B cell (primary cell): ENCODE measurements around the gene DBF4B. TPM values are rescaled to one million over a fixed set of nuclear protein-coding genes. Genes with fewer than 3 reads are reported as not detected.
A peak's percentile ranks its signal among the peaks of the same experiment; 100 is the strongest.

Source experiments
- ATAC-seq: fragments of 200-7000 bp; cut with Tn5 transposase; one replicate; pipeline ENCODE4 v1.10.0; 2021; ENCODE audit warnings: low read depth, mild to moderate bottlenecking, moderate number of reproducible peaks, moderate library complexity
- CTCF ChIA-PET: fragments of 350-600 bp; sonication (Branson Sonifier 250); formaldehyde crosslinking; loops from one replicate; lab custom pipeline; 2021; ENCODE audit warnings: antibody characterized with exemption, inconsistent platforms; lab: Charles Lee
- POLR2A ChIA-PET: fragments of 350-600 bp; sonication (Branson Sonifier 250); formaldehyde crosslinking; loops from one replicate; lab custom pipeline; 2021; ENCODE audit warnings: antibody characterized with exemption; lab: Charles Lee
- DNase-seq: peaks from one replicate; pipeline ENCODE4 v3.0.0; 2013
- H2AFZ ChIP-seq: 2 replicates; pipeline ENCODE4 v1.6.1; 2012; ENCODE audit warnings: mild to moderate bottlenecking, low read depth, low read length; ENCODE audit not compliant: insufficient read depth, poor library complexity, severe bottlenecking
- H3K27ac ChIP-seq, 2 donors: 1 replicate in 1 of 2; 2 replicates in 1 of 2; pipeline ENCODE4 v1.5.1; 2012 to 2013; ENCODE audit warnings: low read length in 2 of 2, mild to moderate bottlenecking in 2 of 2, moderate library complexity in 1 of 2
- H3K27me3 ChIP-seq, 4 experiments: fragments of 200-600 bp in 1 of 4; sonication (generic) in 1 of 4; replicated peaks in 1 of 4; 1 replicate in 2 of 4; 2 replicates in 2 of 4; pipeline versions ENCODE4 v1.6.1 to v1.7.0; 2013 to 2016; ENCODE audit warnings: low read length in 3 of 4, mild to moderate bottlenecking in 2 of 4, mixed read lengths in 1 of 4, moderate library complexity in 1 of 4; ENCODE audit not compliant: insufficient read depth in 4 of 4, control insufficient read depth in 3 of 4; ENCODE audit errors: control extremely low read depth in 1 of 4
- H3K36me3 ChIP-seq, 2 experiments: replicated peaks in 1 of 2; 1 replicate in 1 of 2; 2 replicates in 1 of 2; pipeline versions ENCODE4 v1.6.1 to v1.7.1; 2013; ENCODE audit warnings: low read length in 1 of 2; ENCODE audit not compliant: insufficient read depth in 2 of 2, control insufficient read depth in 1 of 2; ENCODE audit errors: control extremely low read depth in 1 of 2, extremely low read depth in 1 of 2
- H3K4me1 ChIP-seq, 2 donors: fragments of 200-600 bp in 1 of 2; sonication (generic) in 1 of 2; 1 replicate in 1 of 2; 2 replicates in 1 of 2; pipeline versions ENCODE4 v1.5.1 to v1.6.1; 2013 to 2017; ENCODE audit warnings: low read length in 2 of 2; ENCODE audit not compliant: control insufficient read depth in 2 of 2, insufficient read depth in 2 of 2
- H3K4me2 ChIP-seq: replicated peaks from 2 replicates; pipeline ENCODE3; 2012; ENCODE audit warnings: mild to moderate bottlenecking, low read depth, low read length; ENCODE audit not compliant: poor library complexity, severe bottlenecking
- H3K4me3 ChIP-seq, 5 experiments: fragments of 200-600 bp in 1 of 5; sonication (generic) in 1 of 5; 1 replicate in 3 of 5; 2 replicates in 2 of 5; pipeline versions ENCODE4 v1.5.1 to v1.7.0; 2011 to 2016; ENCODE audit warnings: low read length in 4 of 5, mild to moderate bottlenecking in 4 of 5, low read depth in 2 of 5, control low read depth in 1 of 5, moderate library complexity in 1 of 5; ENCODE audit not compliant: insufficient read depth in 1 of 5; ENCODE audit errors: control extremely low read depth in 1 of 5, extremely low read depth in 1 of 5
- H3K79me2 ChIP-seq: fragments of 200-600 bp; sonication (generic); one replicate; pipeline ENCODE4 v1.6.0; 2016; ENCODE audit warnings: low read length; ENCODE audit not compliant: control insufficient read depth, insufficient read depth
- H3K9ac ChIP-seq: fragments of 200-600 bp; sonication (generic); 2 replicates; pipeline ENCODE4 v1.6.1; 2017; ENCODE audit warnings: mild to moderate bottlenecking, low read length, moderate library complexity
- H3K9me3 ChIP-seq, 3 donors: one replicate each; pipeline versions ENCODE4 v1.6.1 to v1.7.1; 2013; ENCODE audit warnings: low read length in 2 of 3; ENCODE audit not compliant: control insufficient read depth in 2 of 3, insufficient read depth in 1 of 3; ENCODE audit errors: control extremely low read depth in 1 of 3
- H4K20me1 ChIP-seq: 2 replicates; pipeline ENCODE4 v1.6.0; 2012; ENCODE audit warnings: mild to moderate bottlenecking, low read length; ENCODE audit not compliant: insufficient read depth, control insufficient read depth, poor library complexity, severe bottlenecking
- H3K27ac Mint-ChIP-seq: one replicate; pipeline ENCODE4 v1.8.0; 2021; ENCODE audit warnings: mixed read lengths
- H3K27me3 Mint-ChIP-seq: one replicate; pipeline ENCODE4 v1.8.0; 2021; ENCODE audit warnings: mixed read lengths
- H3K4me1 Mint-ChIP-seq: one replicate; pipeline ENCODE4 v1.8.0; 2021; ENCODE audit warnings: mixed read lengths
- H3K4me3 Mint-ChIP-seq: one replicate; pipeline ENCODE4 v1.8.0; 2021; ENCODE audit warnings: mixed read lengths
- H3K9me3 Mint-ChIP-seq: one replicate; pipeline ENCODE4 v1.8.0; 2022; ENCODE audit warnings: mixed read lengths; ENCODE audit not compliant: insufficient read depth
- EZH2 ChIP-seq: IDR thresholded peaks from 2 replicates; pipeline ENCODE4 v1.6.1; 2012; ENCODE audit warnings: borderline replicate concordance, low read depth, mild to moderate bottlenecking, moderate library complexity, low read length; ENCODE audit not compliant: insufficient read depth, poor library complexity, severe bottlenecking
- WGBS: methylation state at CpG from one replicate; pipeline ENCODE4 v1.1.5; 2013; ENCODE audit warnings: missing lambda C conversion rate; ENCODE audit not compliant: insufficient coverage; 5-methylcytosine and 5-hydroxymethylcytosine counted together
- intact Hi-C: fragments of 100-400 bp; cut with micrococcal nuclease; formaldehyde crosslinking; loops from one replicate; pipeline ENCODE4 v1.10.0; 2022
- polyA plus RNA-seq: library from polyadenylated mRNA; depleted of rRNA; stranded (reverse); fragments of >200 nt; gene quantifications from 2 replicates; pipeline ENCODE4 v1.2.3, GENCODE V29; 2012
- total RNA-seq, 2 donors: library from RNA; stranded (reverse); fragments of 120-200 nt in 1 of 2; gene quantifications; 1 replicate in 1 of 2; 2 replicates in 1 of 2; pipeline versions ENCODE4 v1.2.3 to v1.2.4, GENCODE V29; 2013 to 2022
- TF ChIP-seq, protein P1 (sequence below): fragments of 200-600 bp; IDR thresholded peaks from one replicate; pipeline ENCODE4 v1.8.0; 2022; ENCODE audit warnings: antibody characterized with exemption, mild to moderate bottlenecking

Gene DBF4B
- total and polyA plus RNA-seq, 2 donors (not counting 1 experiment from before 2014, with no cell fraction given), result 10.9 to 15.9 TPM

DNA sequence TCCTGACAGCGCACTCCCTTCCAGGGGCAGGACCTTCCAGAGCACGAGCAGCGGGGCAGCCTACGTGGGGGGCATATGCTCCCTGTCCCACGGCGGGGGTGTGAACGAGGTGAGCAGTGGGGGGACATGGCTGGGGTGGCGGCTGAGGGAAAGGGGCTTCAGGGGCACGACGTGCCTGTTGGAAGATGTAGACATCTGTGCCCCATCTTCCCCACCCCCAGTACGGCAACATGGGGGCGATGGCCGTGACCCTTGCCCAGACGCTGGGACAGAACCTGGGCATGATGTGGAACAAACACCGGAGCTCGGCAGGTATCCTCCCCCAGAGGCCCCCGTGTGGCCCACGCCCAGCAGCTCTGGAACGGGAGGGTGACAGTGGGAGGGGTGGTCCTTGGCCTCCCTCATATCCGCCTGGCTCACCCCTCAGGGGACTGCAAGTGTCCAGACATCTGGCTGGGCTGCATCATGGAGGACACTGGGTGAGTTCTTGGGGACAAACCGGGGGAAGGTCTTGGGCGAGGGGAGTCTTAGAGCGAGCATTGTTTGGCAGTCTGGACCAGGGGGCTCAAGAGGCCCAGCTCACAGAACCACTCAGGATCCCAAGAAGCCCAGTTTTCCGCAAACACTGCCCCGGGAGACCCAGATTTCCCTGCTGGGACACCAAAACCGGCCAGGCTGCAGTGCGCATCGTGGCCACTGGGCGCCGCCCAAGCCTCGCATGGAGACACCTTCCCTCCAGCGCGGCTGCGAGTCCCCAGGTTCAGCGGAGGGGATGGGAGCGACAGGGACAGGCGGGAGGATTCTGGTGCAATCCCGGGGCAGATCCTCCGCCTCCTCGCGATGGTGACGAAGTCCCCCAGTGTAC, 66.0 kb downstream of the DBF4B start:
- Mint-ChIP-seq H3K9me3 (no peaks in the 10 kb centered on the region), H3K27me3 (peaks cover 11% of the 10 kb centered on the region), H3K4me3 (peak overlapping the region; percentile 92), H3K27ac (peak overlapping the region; percentile 71), H3K4me1 (peaks cover 20% of the 10 kb centered on the region)
- peak overlapping the region; percentile 91 for H2AFZ ChIP-seq
- POLR2A ChIA-PET, result interaction anchor here (0.6 kb wide), 1 partner anchor 249 kb away, joined by 5 read pairs; no protein-coding TSS in a partner anchor
- H3K4me2 ChIP-seq, result peak overlapping the region; percentile 100
- CTCF ChIA-PET, result interaction anchor here (0.8 to 11.1 kb wide), 6 partner anchors 28 to 325 kb away, joined by 3 to 208 read pairs (median 5); no protein-coding TSS in a partner anchor
- 32% methylated on average over 29 of the region's 42 CpGs for WGBS
- ATAC-seq (peak; percentile 28), DNase-seq (peak; percentile 88)
- H3K27me3 ChIP-seq, result peaks cover 0 to 32% (median 1%) of the 10 kb centered on the region in 4 experiments
- no peaks in the 10 kb centered on the region for H3K79me2 ChIP-seq
- H3K4me1 ChIP-seq, result peaks cover 15 to 24% of the 10 kb centered on the region in 2 donors
- H3K9me3 ChIP-seq, result peaks cover 0 to 4% (median 0%) of the 10 kb centered on the region in 3 donors
- intact Hi-C loops, result loop anchor here (1.0 to 2.0 kb wide), 6 partner anchors 91 to 422 kb away; partner anchors contain the start of genes DCAKD and GPATCH8
- H3K4me3 ChIP-seq, result peak overlapping the region; percentile 14 to 70 (median 66)
- no peaks in the 10 kb centered on the region for H4K20me1 ChIP-seq
- H3K27ac ChIP-seq, result no peak overlapping the region
- H3K36me3 ChIP-seq, result no peaks in the 10 kb centered on the region
- TF ChIP-seq, protein P1, sequence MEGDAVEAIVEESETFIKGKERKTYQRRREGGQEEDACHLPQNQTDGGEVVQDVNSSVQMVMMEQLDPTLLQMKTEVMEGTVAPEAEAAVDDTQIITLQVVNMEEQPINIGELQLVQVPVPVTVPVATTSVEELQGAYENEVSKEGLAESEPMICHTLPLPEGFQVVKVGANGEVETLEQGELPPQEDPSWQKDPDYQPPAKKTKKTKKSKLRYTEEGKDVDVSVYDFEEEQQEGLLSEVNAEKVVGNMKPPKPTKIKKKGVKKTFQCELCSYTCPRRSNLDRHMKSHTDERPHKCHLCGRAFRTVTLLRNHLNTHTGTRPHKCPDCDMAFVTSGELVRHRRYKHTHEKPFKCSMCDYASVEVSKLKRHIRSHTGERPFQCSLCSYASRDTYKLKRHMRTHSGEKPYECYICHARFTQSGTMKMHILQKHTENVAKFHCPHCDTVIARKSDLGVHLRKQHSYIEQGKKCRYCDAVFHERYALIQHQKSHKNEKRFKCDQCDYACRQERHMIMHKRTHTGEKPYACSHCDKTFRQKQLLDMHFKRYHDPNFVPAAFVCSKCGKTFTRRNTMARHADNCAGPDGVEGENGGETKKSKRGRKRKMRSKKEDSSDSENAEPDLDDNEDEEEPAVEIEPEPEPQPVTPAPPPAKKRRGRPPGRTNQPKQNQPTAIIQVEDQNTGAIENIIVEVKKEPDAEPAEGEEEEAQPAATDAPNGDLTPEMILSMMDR, result peak; percentile 97
- TF ChIP-seq EZH2, result no peak
- peak overlapping the region; percentile 76 for H3K9ac ChIP-seq
